ENCODE data around the gene TEX36.

- TF ChIP-seq, protein P1, sequence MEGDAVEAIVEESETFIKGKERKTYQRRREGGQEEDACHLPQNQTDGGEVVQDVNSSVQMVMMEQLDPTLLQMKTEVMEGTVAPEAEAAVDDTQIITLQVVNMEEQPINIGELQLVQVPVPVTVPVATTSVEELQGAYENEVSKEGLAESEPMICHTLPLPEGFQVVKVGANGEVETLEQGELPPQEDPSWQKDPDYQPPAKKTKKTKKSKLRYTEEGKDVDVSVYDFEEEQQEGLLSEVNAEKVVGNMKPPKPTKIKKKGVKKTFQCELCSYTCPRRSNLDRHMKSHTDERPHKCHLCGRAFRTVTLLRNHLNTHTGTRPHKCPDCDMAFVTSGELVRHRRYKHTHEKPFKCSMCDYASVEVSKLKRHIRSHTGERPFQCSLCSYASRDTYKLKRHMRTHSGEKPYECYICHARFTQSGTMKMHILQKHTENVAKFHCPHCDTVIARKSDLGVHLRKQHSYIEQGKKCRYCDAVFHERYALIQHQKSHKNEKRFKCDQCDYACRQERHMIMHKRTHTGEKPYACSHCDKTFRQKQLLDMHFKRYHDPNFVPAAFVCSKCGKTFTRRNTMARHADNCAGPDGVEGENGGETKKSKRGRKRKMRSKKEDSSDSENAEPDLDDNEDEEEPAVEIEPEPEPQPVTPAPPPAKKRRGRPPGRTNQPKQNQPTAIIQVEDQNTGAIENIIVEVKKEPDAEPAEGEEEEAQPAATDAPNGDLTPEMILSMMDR (conservative IDR thresholded peaks at IDR 0.05 in 1 of 2, IDR thresholded peaks at IDR 0.05 in 1 of 2; ENCODE audit: low read depth in 1 of 2, low read length in 2 of 2): no peak
- TF ChIP-seq EZH2 (IDR thresholded peaks at IDR 0.05; ENCODE audit: low read length, missing control alignments): no peak
These were observed 26.1 kb upstream of the TEX36 start for GRCh38 chr10:125708971-125709503.
